Activated B cell treated with CpG ODN at 0.5 μM for 24 hours (primary cell): ENCODE data around the gene IL15RA. TPM values are rescaled to one million over a fixed set of nuclear protein-coding genes. Genes with fewer than 3 reads are reported as not detected.

Experiments
- ATAC-seq: fragments of 200-7000 bp; cut with Tn5 transposase; one replicate; pipeline ENCODE4 v1.10.0; 2021; ENCODE audit warnings: low read depth, mild to moderate bottlenecking, moderate library complexity
- CTCF ChIA-PET: fragments of 350-600 bp; sonication (Branson Sonifier 250); formaldehyde crosslinking; loops from one replicate; lab custom pipeline; 2021; ENCODE audit warnings: antibody characterized with exemption; lab: Charles Lee
- POLR2A ChIA-PET: fragments of 350-600 bp; sonication (Branson Sonifier 250); formaldehyde crosslinking; loops from one replicate; lab custom pipeline; 2021; ENCODE audit warnings: antibody characterized with exemption; lab: Charles Lee
- DNase-seq: peaks from one replicate; pipeline ENCODE4 v3.0.0; 2022
- H3K27ac Mint-ChIP-seq: one replicate; pipeline ENCODE4 v1.8.0; 2020; ENCODE audit warnings: mixed read lengths
- H3K27me3 Mint-ChIP-seq: one replicate; pipeline ENCODE4 v1.8.0; 2021; ENCODE audit warnings: mixed read lengths
- H3K36me3 Mint-ChIP-seq: one replicate; pipeline ENCODE4 v1.8.0; 2021; ENCODE audit warnings: low read depth, mixed read lengths
- H3K4me1 Mint-ChIP-seq: one replicate; pipeline ENCODE4 v1.8.0; 2021; ENCODE audit warnings: mixed read lengths
- H3K4me3 Mint-ChIP-seq: one replicate; pipeline ENCODE4 v1.8.0; 2020; ENCODE audit warnings: mild to moderate bottlenecking, mixed read lengths
- H3K9me3 Mint-ChIP-seq: one replicate; pipeline ENCODE4 v1.8.0; 2020; ENCODE audit warnings: mixed read lengths
- CTCF ChIP-seq: fragments of 200-600 bp; IDR thresholded peaks from one replicate; pipeline ENCODE4 v1.8.0; 2022; ENCODE audit warnings: antibody characterized with exemption, mild to moderate bottlenecking
- intact Hi-C: fragments of 100-400 bp; cut with micrococcal nuclease; formaldehyde crosslinking; loops from one replicate; pipeline ENCODE4 v1.15.1; 2024
- total RNA-seq: library from RNA; stranded (reverse); gene quantifications from 2 replicates; pipeline ENCODE4 v1.2.3, GENCODE V29; 2022

IL15RA gene
- total RNA-seq, 1 donor from 2014 or later = 19.1 TPM

DNA sequence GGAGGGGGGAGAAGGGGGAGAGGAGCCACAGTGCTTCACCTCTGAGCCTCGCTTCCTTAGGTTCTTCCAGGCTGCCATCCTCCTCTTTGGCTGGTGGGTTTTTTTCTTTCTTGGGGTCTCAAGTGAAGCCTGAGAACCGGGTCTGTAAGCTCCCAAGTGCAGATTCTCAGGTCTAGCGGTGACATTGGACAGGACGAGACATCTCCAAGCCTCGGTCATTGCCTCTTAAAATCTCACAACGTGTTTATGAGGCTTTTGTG lies 817 bp upstream of the IL15RA start:
- peak overlapping the region; percentile 89 for H3K4me3 Mint-ChIP-seq
- no peak for TF ChIP-seq CTCF
- intact Hi-C loops = loop anchor here (5.0 to 10.0 kb wide), 3 partner anchors 184 to 1807 kb away; partner anchors contain the start of genes ATP5F1C and KIN
- H3K4me1 Mint-ChIP-seq = peaks cover 37% of the 10 kb centered on the region
- CTCF ChIA-PET = interaction anchor here (0.8 to 3.1 kb wide), 4 partner anchors 35 to 92 kb away, joined by 3 to 16 read pairs (median 4); partner anchors contain the start of gene FBH1
- no peaks in the 10 kb centered on the region for H3K9me3 Mint-ChIP-seq
- peaks cover 6% of the 10 kb centered on the region for H3K36me3 Mint-ChIP-seq
- POLR2A ChIA-PET = interaction anchor here (0.6 to 3.3 kb wide), 6 partner anchors 11 to 126 kb away, joined by 3 to 30 read pairs (median 4); no protein-coding TSS in a partner anchor
- no peak for ATAC-seq
- H3K27ac Mint-ChIP-seq = peak overlapping the region; percentile 87
- DNase-seq = no peak
- H3K27me3 Mint-ChIP-seq = no peaks in the 10 kb centered on the region

- Mint-ChIP-seq H3K9me3 (no peaks in the 10 kb centered on the region), H3K4me3 (peak overlapping the region; percentile 96), H3K27me3 (no peaks in the 10 kb centered on the region), H3K27ac (peak overlapping the region; percentile 91), H3K36me3 (peaks cover 6% of the 10 kb centered on the region), H3K4me1 (peaks cover 46% of the 10 kb centered on the region)
- POLR2A ChIA-PET = interaction anchor here (0.5 to 3.3 kb wide), 25 partner anchors 9 to 371 kb away, joined by 3 to 30 read pairs (median 4); partner anchors contain the start of genes ANKRD16, FBH1, GDI2 and PFKFB3
- intact Hi-C loops = loop anchor here (1.0 to 10.0 kb wide), 12 partner anchors 12 to 1808 kb away; partner anchors contain the start of genes ANKRD16, ATP5F1C, GDI2 and KIN
- ATAC-seq (peak; percentile 2), DNase-seq (peak; percentile 23)
- TF ChIP-seq CTCF = no peak
- CTCF ChIA-PET = interaction anchor here (1.4 to 3.1 kb wide), 3 partner anchors 37 to 226 kb away, joined by 3 to 16 read pairs (median 4); partner anchors contain the start of gene PFKFB3
These were observed 552 bp downstream of the IL15RA start for GRCh38 chr10:5976512-5977470.

- Mint-ChIP-seq H3K27me3 (no peaks in the 10 kb centered on the region), H3K27ac (peak overlapping the region; percentile 91), H3K4me3 (peak overlapping the region; percentile 96), H3K9me3 (no peaks in the 10 kb centered on the region), H3K36me3 (peaks cover 6% of the 10 kb centered on the region), H3K4me1 (peaks cover 56% of the 10 kb centered on the region)
- ChIA-PET CTCF (interaction anchor here (1.4 to 3.1 kb wide), 3 partner anchors 38 to 227 kb away, joined by 3 to 16 read pairs (median 4); partner anchors contain the start of gene PFKFB3), POLR2A (interaction anchor here (0.6 to 3.3 kb wide), 21 partner anchors 12 to 372 kb away, joined by 3 to 30 read pairs (median 5); partner anchors contain the start of genes ANKRD16, FBH1, GDI2 and PFKFB3)
- intact Hi-C loops = loop anchor here (1.0 to 10.0 kb wide), 9 partner anchors 74 to 1809 kb away; partner anchors contain the start of genes ANKRD16, ATP5F1C, KIN and PFKFB3
- peak; percentile 71 for ATAC-seq
- DNase-seq = peak; percentile 25
- TF ChIP-seq CTCF = no peak
These were observed 1.5 kb downstream of the IL15RA start for GRCh38 chr10:5975641-5976473.

- CTCF ChIA-PET = no interaction called here
- Mint-ChIP-seq H3K27ac (no peak overlapping the region), H3K4me3 (no peak overlapping the region)
These were observed 4.3 kb downstream of the IL15RA start for GRCh38 chr10:5973069-5973468.

More at GRCh38 chr10:5973069-5973468, 4.3 kb downstream of the IL15RA start:
- Mint-ChIP-seq H3K9me3 (no peaks in the 10 kb centered on the region), H3K4me1 (peaks cover 56% of the 10 kb centered on the region), H3K36me3 (peaks cover 9% of the 10 kb centered on the region), H3K27me3 (no peaks in the 10 kb centered on the region)
- intact Hi-C loops = loop anchor here (10.0 kb wide), 2 partner anchors 528 to 1812 kb away; partner anchors contain the start of genes ATP5F1C and KIN
- TF ChIP-seq CTCF = no peak
- DNase-seq (no peak), ATAC-seq (no peak)
- POLR2A ChIA-PET = interaction anchor here (1.7 kb wide), 1 partner anchor 160 kb away, joined by 4 read pairs; the partner anchor contains the start of gene GDI2
